Measurements from ENCODE around the gene HS1BP3.

- TF ChIP-seq CTCF (IDR thresholded peaks at IDR 0.05; ENCODE audit: borderline replicate concordance, extremely low read depth, low read length, poor library complexity, severe bottlenecking) (no peak), EZH2 (IDR thresholded peaks at IDR 0.05; ENCODE audit: borderline replicate concordance, low read depth, low read length, severe bottlenecking) (no peak)
Observed at GRCh38 chr2:20596193-20596972, 54.5 kb downstream of the HS1BP3 start.

Data from DND-41 (cell line).